Measurements from ENCODE around the gene BRD9. TPM values are rescaled to one million over a fixed set of nuclear protein-coding genes. Genes with fewer than 3 reads are reported as not detected.
"Not testable (repeated sequence)": the region's sequence is repeated elsewhere in the genome, so short reads cannot be mapped to it uniquely, and the experiment has no call there.

The BRD9 gene
- total RNA-seq, result 10 to 100 TPM; 19.6 to 29.9 (median 25.2) TPM

- Histone ChIP-seq H3K27ac (peak within 1 kb of the TSS; percentile 60 to 74 (median 67)), H3K4me1 (peaks cover 13 to 15% of the 10 kb centered on the region in 2 donors), H3K9me3 (no peaks in the 10 kb centered on the region), H3K27me3 (no peaks in the 10 kb centered on the region), H3K36me3 (peaks cover 8 to 22% of the 10 kb centered on the region in 2 donors), H3K4me3 (replicated peaks in 1 of 3) (peak within 1 kb of the TSS; percentile 65 to 95 (median 76))
- peak; percentile 77 to 81 for DNase-seq
- 0 to 2% methylated on average over 10 to 18 of the region's 91 CpGs for WGBS, 2 donors
- TF ChIP-seq POLR2A (IDR thresholded peaks at IDR 0.05), result peak in 1 of 2 donors; percentile 67
- TF ChIP-seq, protein P1, sequence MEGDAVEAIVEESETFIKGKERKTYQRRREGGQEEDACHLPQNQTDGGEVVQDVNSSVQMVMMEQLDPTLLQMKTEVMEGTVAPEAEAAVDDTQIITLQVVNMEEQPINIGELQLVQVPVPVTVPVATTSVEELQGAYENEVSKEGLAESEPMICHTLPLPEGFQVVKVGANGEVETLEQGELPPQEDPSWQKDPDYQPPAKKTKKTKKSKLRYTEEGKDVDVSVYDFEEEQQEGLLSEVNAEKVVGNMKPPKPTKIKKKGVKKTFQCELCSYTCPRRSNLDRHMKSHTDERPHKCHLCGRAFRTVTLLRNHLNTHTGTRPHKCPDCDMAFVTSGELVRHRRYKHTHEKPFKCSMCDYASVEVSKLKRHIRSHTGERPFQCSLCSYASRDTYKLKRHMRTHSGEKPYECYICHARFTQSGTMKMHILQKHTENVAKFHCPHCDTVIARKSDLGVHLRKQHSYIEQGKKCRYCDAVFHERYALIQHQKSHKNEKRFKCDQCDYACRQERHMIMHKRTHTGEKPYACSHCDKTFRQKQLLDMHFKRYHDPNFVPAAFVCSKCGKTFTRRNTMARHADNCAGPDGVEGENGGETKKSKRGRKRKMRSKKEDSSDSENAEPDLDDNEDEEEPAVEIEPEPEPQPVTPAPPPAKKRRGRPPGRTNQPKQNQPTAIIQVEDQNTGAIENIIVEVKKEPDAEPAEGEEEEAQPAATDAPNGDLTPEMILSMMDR (IDR thresholded peaks at IDR 0.05), result peak in 2 of 6 experiments; percentile 10 to 13
- intact Hi-C loops (cut with DNase I), result no loop called here
Measured at GRCh38 chr5:892394-893136, at the start of gene BRD9, which contains the start of gene TRIP13. TSS of gene BRD9 (minus strand) at chr5:892801. CDS start at chr5:892657, 144 bp downstream. TSS of gene TRIP13 (plus strand) at chr5:892884. CDS start at chr5:892999, 115 bp downstream.

- H3K4me1 ChIP-seq; H3K27me3 ChIP-seq; H3K9me3 ChIP-seq; H3K4me3 ChIP-seq (replicated peaks in 1 of 3); H3K27ac ChIP-seq; H3K36me3 ChIP-seq; DNase-seq; intact Hi-C loops (cut with DNase I): not testable (repeated sequence)
- WGBS, 2 donors, result 86 to 91% methylated on average over 2 of the region's 2 CpGs
Measured at GRCh38 chr5:940741-941140, 48.1 kb upstream of the BRD9 start.

GRCh38 chr5:939368-939767 lies 46.8 kb upstream of the BRD9 start:
- intact Hi-C loops (cut with DNase I), result no loop called here

DNA sequence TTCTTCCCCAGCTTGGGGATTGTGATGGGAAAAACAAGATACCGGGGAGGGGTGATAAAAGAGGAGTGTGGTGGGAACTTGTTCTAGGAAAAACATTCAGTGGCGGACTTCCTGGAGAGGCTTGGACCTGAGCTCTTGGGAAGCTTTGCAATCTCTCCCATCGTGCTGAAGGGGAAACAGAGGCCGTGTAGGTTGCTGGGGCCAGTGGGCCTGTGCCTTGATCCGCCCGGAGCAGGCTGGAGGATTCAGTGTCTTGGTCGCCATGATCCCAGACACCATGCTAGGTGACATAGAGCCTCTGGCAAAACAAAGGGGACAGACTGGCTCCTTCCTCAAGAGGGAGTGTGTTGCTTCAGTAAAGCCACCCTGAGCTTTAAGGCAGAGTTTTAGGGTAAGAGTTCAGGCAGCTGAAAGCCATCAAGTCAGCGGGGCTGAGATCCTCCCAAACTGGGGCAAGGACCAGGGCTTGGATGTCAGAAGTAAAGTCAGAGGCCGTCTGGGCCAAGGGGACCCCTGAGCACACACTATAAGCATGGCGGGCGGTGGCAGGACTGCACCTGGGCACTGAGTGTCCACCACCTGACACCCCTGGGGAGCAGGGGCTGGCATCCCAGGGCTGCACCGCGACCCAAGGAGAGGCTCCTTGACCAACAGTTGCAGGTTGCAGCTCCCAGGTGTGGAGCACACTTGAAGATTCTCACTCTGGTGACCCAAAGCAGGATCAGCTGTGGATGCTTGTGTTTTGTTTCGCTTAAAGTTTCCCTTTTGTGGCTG lies 44.7 kb upstream of the BRD9 start:
- TF ChIP-seq, protein P1 (IDR thresholded peaks at IDR 0.05), result no peak
- TF ChIP-seq POLR2A (IDR thresholded peaks at IDR 0.05), result no peak
- H3K27me3 ChIP-seq, result no peaks in the 10 kb centered on the region
- 81% methylated on average over 12 to 14 of the region's 14 CpGs for WGBS, 2 donors
- no peaks in the 10 kb centered on the region for H3K9me3 ChIP-seq
- no peak overlapping the region for H3K27ac ChIP-seq
- no peak for DNase-seq
- H3K4me1 ChIP-seq, result no peaks in the 10 kb centered on the region
- no peak overlapping the region for H3K4me3 ChIP-seq (replicated peaks in 1 of 3)
- H3K36me3 ChIP-seq, result no peaks in the 10 kb centered on the region
- intact Hi-C loops (cut with DNase I), result no loop called here

More at GRCh38 chr5:939368-939767, 46.8 kb upstream of the BRD9 start:
- WGBS, 2 donors, result 76 to 83% methylated on average over 7 of the region's 7 CpGs
- TF ChIP-seq POLR2A (IDR thresholded peaks at IDR 0.05), result no peak
- TF ChIP-seq, protein P1 (IDR thresholded peaks at IDR 0.05), result no peak
- no peak overlapping the region for H3K4me3 ChIP-seq (replicated peaks in 1 of 3)
- H3K27me3 ChIP-seq, result no peaks in the 10 kb centered on the region
- no peaks in the 10 kb centered on the region for H3K9me3 ChIP-seq
- H3K27ac ChIP-seq, result no peak overlapping the region
- no peaks in the 10 kb centered on the region for H3K4me1 ChIP-seq
- no peak for DNase-seq
- H3K36me3 ChIP-seq, result no peaks in the 10 kb centered on the region

DNA sequence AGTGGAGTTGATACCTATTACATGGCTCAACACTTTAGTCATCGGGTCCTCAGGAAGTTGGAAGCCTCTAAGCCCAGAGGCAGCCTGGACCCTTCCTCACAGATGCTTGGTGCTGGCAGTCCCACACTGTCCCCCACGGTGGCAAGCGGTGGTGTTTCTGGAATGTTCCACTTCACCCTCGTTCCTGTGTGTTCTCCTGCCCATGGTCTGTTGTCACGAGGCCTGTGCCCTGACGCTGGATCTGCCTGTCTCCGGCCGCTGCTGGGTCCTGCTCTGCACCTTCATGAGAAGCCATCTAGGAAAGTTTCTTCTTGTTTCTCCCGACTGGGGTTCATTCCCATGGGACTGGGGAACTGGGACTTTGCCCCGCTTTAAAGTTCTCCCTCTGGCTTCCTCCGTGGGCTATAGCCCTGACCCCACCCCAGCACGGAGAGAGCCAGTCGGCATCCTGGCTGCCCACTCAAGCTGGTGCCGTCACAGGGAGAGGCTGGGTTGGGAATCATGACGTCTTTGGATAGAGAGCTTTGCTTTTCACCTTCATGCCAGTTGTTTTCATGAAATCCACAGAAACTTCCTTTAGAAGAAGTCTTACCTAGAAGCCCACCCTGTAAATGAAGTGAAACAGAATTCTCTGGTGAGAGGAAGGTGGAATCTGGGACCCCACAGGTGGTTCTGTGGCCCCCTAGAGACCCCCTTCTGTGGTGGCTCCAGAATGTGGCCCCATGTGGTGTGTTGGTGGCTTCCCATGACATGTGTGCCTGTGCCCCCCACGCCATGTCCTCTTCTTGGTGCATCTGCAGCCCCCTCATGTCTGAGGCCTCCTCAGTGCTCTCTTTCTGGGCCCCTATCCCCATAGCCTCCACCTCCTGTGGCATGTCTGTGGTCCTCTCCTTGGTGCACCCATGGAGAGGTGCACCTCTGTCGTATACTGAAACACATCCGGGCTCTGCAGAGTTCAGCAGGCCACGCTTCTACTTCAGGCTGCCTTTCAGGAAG lies 43.8 kb upstream of the BRD9 start:
- Histone ChIP-seq H3K27ac (no peak overlapping the region), H3K27me3 (no peaks in the 10 kb centered on the region), H3K4me1 (no peaks in the 10 kb centered on the region), H3K9me3 (no peaks in the 10 kb centered on the region), H3K4me3 (replicated peaks in 1 of 3) (no peak overlapping the region), H3K36me3 (no peaks in the 10 kb centered on the region)
- WGBS, 2 donors, result 85 to 91% methylated on average over 18 to 19 of the region's 19 CpGs
- TF ChIP-seq POLR2A (IDR thresholded peaks at IDR 0.05), result no peak
- TF ChIP-seq, protein P1 (IDR thresholded peaks at IDR 0.05), result no peak
- intact Hi-C loops (cut with DNase I), result no loop called here
- DNase-seq, result no peak

Data from thyroid gland (tissue), 4 donors.